Esophagus muscularis mucosa (tissue), 3 donors: ENCODE data around the gene CD244.

Source experiments
- POLR2A ChIP-seq: fragments of 450-650 bp; IDR thresholded peaks from one replicate; pipeline ENCODE4 v1.6.1; 2017; ENCODE audit warnings: antibody characterized with exemption, moderate library complexity, mild to moderate bottlenecking, low read depth
- TF ChIP-seq, protein P1 (sequence below), 3 experiments: fragments of 200-600 bp in 2 of 3; fragments of 450-650 bp in 1 of 3; sonication (generic) in 2 of 3; IDR thresholded peaks; one replicate each; pipeline ENCODE4 v1.5.1; 2017 to 2019; ENCODE audit warnings: antibody characterized with exemption in 3 of 3, mild to moderate bottlenecking in 2 of 3, moderate library complexity in 1 of 3

DNA sequence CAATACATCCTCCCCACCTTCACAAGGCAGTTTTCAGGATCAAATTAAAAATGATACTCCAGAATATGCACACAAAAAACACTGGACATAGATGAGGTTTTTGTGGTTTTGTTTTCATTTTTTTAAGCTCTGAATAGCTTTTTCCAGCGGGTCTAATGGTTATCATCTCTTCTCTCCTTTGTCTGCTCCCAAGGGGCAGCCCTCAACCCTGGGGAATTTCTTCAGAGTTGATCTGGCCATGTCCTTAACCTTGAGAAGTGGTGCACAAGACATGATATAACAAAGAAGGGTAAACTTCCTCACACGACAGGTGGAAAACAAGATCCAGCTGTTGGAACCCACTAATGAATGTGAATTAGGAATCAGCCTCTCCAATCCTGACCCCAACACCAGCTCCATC lies 1.5 kb upstream of the CD244 start:
- TF ChIP-seq, protein P1, sequence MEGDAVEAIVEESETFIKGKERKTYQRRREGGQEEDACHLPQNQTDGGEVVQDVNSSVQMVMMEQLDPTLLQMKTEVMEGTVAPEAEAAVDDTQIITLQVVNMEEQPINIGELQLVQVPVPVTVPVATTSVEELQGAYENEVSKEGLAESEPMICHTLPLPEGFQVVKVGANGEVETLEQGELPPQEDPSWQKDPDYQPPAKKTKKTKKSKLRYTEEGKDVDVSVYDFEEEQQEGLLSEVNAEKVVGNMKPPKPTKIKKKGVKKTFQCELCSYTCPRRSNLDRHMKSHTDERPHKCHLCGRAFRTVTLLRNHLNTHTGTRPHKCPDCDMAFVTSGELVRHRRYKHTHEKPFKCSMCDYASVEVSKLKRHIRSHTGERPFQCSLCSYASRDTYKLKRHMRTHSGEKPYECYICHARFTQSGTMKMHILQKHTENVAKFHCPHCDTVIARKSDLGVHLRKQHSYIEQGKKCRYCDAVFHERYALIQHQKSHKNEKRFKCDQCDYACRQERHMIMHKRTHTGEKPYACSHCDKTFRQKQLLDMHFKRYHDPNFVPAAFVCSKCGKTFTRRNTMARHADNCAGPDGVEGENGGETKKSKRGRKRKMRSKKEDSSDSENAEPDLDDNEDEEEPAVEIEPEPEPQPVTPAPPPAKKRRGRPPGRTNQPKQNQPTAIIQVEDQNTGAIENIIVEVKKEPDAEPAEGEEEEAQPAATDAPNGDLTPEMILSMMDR (IDR thresholded peaks at IDR 0.05) = no peak
- TF ChIP-seq POLR2A = no peak
